ENCODE results near the gene SOBP. TPM values are rescaled to one million over a fixed set of nuclear protein-coding genes. Genes with fewer than 3 reads are reported as not detected.

SOBP gene
- total and polyA plus RNA-seq, 8 donors = 0.58 to 16.9 (median 4.4) TPM

GRCh38 chr6:107537559-107537958, 47.6 kb downstream of the SOBP start:
- intact Hi-C loops (cut with DNase I; ENCODE audit: low total_unique reads) = no loop called here
- Histone ChIP-seq H3K4me1 (peaks cover 0 to 28% (median 8%) of the 10 kb centered on the region in 4 donors), H3K9me3 (no peaks in the 10 kb centered on the region), H3K27me3 (no peaks in the 10 kb centered on the region), H3K4me3 (no peak overlapping the region), H3K36me3 (no peaks in the 10 kb centered on the region), H3K27ac (no peak overlapping the region)
- TF ChIP-seq POLR2A (IDR thresholded peaks at IDR 0.05) = no peak
- no peak for TF ChIP-seq POLR2AphosphoS5 (IDR thresholded peaks at IDR 0.05)
- TF ChIP-seq EP300 (IDR thresholded peaks at IDR 0.05) = no peak
- TF ChIP-seq, protein P1, sequence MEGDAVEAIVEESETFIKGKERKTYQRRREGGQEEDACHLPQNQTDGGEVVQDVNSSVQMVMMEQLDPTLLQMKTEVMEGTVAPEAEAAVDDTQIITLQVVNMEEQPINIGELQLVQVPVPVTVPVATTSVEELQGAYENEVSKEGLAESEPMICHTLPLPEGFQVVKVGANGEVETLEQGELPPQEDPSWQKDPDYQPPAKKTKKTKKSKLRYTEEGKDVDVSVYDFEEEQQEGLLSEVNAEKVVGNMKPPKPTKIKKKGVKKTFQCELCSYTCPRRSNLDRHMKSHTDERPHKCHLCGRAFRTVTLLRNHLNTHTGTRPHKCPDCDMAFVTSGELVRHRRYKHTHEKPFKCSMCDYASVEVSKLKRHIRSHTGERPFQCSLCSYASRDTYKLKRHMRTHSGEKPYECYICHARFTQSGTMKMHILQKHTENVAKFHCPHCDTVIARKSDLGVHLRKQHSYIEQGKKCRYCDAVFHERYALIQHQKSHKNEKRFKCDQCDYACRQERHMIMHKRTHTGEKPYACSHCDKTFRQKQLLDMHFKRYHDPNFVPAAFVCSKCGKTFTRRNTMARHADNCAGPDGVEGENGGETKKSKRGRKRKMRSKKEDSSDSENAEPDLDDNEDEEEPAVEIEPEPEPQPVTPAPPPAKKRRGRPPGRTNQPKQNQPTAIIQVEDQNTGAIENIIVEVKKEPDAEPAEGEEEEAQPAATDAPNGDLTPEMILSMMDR (IDR thresholded peaks at IDR 0.05) = no peak
- 93 to 100% (median 97%) methylated on average over 3 of the region's 3 CpGs for WGBS, 5 donors
- no peak for DNase-seq

GRCh38 chr6:107538856-107539387, 49.0 kb downstream of the SOBP start:
- no peak overlapping the region for H3K27ac ChIP-seq
- H3K36me3 ChIP-seq = no peaks in the 10 kb centered on the region
- no peaks in the 10 kb centered on the region for H3K9me3 ChIP-seq
- 82 to 87% (median 85%) methylated on average over 4 of the region's 4 CpGs for WGBS, 5 donors
- H3K27me3 ChIP-seq = no peaks in the 10 kb centered on the region
- TF ChIP-seq POLR2A (IDR thresholded peaks at IDR 0.05) = no peak
- no peak for TF ChIP-seq POLR2AphosphoS5 (IDR thresholded peaks at IDR 0.05)
- no peak for TF ChIP-seq EP300 (IDR thresholded peaks at IDR 0.05)
- TF ChIP-seq, protein P1 (IDR thresholded peaks at IDR 0.05) = no peak
- H3K4me1 ChIP-seq = peaks cover 0 to 27% (median 8%) of the 10 kb centered on the region in 4 donors
- H3K4me3 ChIP-seq = no peak overlapping the region
- intact Hi-C loops (cut with DNase I; ENCODE audit: low total_unique reads) = no loop called here
- no peak for DNase-seq

GRCh38 chr6:107539409-107539808, 49.5 kb downstream of the SOBP start:
- Histone ChIP-seq H3K4me3 (no peak overlapping the region), H3K9me3 (no peaks in the 10 kb centered on the region), H3K27me3 (no peaks in the 10 kb centered on the region), H3K4me1 (peaks cover 0 to 22% (median 8%) of the 10 kb centered on the region in 4 donors), H3K36me3 (no peaks in the 10 kb centered on the region), H3K27ac (no peak overlapping the region)
- peak in 1 of 2 donors; percentile 35 for DNase-seq
- TF ChIP-seq POLR2AphosphoS5 (IDR thresholded peaks at IDR 0.05) (no peak), POLR2A (IDR thresholded peaks at IDR 0.05) (no peak), EP300 (IDR thresholded peaks at IDR 0.05) (no peak)
- TF ChIP-seq, protein P1 (IDR thresholded peaks at IDR 0.05) = no peak
- intact Hi-C loops (cut with DNase I; ENCODE audit: low total_unique reads) = no loop called here
- WGBS, 5 donors = 51 to 85% (median 57%) methylated on average over 6 of the region's 6 CpGs

DNA sequence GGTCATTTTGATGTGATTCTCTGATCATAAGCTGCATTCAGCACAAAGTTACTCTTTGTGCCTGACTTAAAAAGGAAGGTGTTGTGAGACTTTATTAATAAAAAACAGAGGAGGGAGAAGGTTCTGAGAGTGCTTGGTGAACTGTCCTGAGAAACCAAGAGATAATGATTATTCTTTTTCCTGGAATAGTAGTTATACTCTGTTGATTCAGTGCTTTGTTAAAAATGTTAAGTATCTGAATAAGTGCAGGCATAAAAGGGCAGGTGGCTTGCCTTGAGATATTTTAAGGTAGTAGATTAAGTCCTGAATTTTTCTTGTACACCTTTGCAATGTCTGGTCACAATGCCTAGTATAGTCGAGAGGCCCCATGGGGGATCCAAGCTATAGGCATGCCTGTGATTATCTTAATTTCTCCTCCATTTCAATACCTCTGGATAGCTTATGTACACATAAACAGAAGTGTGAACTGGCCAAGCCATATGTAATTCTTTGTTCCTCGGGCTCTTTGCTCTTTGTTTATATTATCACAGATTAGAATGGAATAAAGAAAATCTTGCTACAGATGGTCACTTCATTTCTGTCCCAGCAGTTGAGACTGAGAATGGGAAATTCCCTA, 50.0 kb downstream of the SOBP start:
- Histone ChIP-seq H3K4me3 (no peak overlapping the region), H3K36me3 (no peaks in the 10 kb centered on the region), H3K27me3 (no peaks in the 10 kb centered on the region), H3K27ac (no peak overlapping the region), H3K9me3 (no peaks in the 10 kb centered on the region), H3K4me1 (peaks cover 0 to 16% (median 8%) of the 10 kb centered on the region in 4 donors)
- no peak for DNase-seq
- intact Hi-C loops (cut with DNase I; ENCODE audit: low total_unique reads) = no loop called here
- TF ChIP-seq EP300 (IDR thresholded peaks at IDR 0.05) = no peak
- TF ChIP-seq, protein P1 (IDR thresholded peaks at IDR 0.05) = no peak
- TF ChIP-seq POLR2AphosphoS5 (IDR thresholded peaks at IDR 0.05) = no peak
- no peak for TF ChIP-seq POLR2A (IDR thresholded peaks at IDR 0.05)
- WGBS, 5 donors = 13 to 39% (median 19%) methylated on average over 2 of the region's 2 CpGs
